GM21786 (cell line): ENCODE measurements around the gene ZNF684.
"Not testable (repeated sequence)": the region's sequence is repeated elsewhere in the genome, so short reads cannot be mapped to it uniquely, and the experiment has no call there.

ENCODE experiments used
- ATAC-seq: cut with Tn5 transposase; IDR thresholded peaks from one replicate; pipeline ENCODE4 v1.9.1; 2021; ENCODE audit not compliant: unreplicated experiment

The ZNF684 gene

GRCh38 chr1:40531381-40532061 is at the start of gene ZNF684:
Gene ZNF684 (plus strand): TSS chr1:40531637. CDS start chr1:40533167, 1,530 bp downstream.
- ATAC-seq, result peak; percentile 97

DNA sequence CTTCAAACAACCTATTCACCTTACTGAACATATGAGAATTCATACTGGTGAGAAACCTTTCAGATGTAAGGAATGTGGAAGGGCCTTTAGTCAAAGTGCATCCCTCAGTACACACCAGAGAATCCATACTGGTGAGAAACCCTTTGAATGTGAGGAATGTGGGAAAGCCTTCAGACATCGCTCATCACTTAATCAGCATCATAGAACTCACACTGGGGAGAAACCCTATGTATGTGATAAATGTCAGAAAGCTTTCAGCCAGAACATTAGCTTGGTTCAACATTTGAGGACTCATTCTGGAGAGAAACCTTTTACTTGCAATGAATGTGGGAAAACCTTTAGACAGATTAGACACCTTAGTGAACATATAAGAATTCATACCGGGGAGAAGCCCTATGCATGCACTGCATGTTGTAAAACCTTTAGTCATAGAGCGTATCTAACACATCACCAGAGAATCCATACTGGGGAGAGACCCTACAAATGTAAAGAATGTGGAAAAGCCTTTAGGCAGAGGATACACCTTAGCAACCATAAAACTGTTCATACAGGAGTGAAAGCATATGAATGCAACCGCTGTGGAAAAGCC is 36.0 kb upstream of the ZNF684 start:
- no peak for ATAC-seq

- not testable (repeated sequence) for ATAC-seq
Measured at GRCh38 chr1:40502651-40503050, 28.8 kb upstream of the ZNF684 start.

DNA sequence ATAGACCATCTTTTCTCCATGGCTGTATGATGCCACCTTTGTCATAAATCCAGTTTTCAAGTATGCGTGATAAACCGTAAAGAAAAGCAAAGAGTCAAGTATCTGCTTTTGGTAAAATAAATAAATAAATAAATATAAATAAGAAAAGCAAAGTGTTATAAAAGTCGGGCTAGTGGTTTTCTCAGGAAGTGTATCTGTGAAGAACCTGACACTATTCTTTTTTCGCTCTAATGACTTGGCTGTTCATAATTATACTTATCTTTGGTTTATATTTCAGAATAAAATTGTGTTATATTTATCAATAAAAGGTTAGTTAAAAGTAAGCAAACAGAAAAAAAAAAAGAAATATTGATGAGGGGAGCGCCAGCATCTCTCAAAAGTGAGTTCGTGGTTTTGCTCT is 23.5 kb upstream of the ZNF684 start:
- no peak for ATAC-seq

- ATAC-seq, result peak; percentile 87
Measured at GRCh38 chr1:40508375-40509341, 22.8 kb upstream of the ZNF684 start, which contains the start of gene EXO5. Gene EXO5 (plus strand): TSS chr1:40508767. CDS start chr1:40514545, 5,778 bp downstream.

DNA sequence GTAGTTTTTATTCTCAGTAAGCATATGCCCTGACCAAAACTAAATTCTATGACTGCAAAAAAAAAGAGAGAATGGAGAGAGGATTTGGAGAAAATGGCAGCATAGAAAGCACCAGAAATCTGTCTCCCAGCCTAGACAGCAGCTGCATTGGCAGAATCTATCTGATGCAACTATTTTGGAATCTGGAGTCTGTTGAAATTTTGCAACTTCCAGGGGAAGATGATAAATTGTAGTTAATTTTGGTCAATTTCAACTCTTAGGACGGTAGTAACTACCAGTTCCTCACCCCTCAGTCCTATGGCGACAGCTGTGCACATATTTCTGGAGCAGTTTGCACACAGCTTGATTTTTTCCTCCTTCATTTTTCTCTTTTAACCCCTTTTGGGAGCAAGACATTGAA is 11.9 kb upstream of the ZNF684 start:
- no peak for ATAC-seq

- no peak for ATAC-seq
Measured at GRCh38 chr1:40530735-40531380, 579 bp upstream of the ZNF684 start.

DNA sequence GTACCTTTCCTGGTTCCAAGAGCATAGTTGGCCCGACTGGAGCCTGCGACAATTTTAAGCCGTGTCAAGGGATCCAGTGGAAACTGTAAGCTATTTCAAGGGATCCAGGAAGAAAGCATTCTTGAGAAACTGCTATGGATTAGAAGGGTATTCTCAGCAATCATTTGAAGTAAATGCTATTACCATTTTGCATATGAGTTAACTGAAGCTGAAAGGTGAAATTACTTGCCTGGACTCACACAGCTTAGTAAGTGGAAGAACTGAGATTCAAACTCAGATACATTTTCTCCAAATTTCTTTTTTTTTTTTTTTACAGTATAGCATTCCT is 589 bp downstream of the ZNF684 start:
- ATAC-seq, result no peak

- no peak for ATAC-seq
Measured at GRCh38 chr1:40532844-40533424, 1.5 kb downstream of the ZNF684 start.

GRCh38 chr1:40534589-40534988 is 3.2 kb downstream of the ZNF684 start:
- no peak for ATAC-seq

- no peak for ATAC-seq
Measured at GRCh38 chr1:40535732-40536131, 4.3 kb downstream of the ZNF684 start.

- no peak for ATAC-seq
Measured at GRCh38 chr1:40539338-40539737, 7.9 kb downstream of the ZNF684 start.

DNA sequence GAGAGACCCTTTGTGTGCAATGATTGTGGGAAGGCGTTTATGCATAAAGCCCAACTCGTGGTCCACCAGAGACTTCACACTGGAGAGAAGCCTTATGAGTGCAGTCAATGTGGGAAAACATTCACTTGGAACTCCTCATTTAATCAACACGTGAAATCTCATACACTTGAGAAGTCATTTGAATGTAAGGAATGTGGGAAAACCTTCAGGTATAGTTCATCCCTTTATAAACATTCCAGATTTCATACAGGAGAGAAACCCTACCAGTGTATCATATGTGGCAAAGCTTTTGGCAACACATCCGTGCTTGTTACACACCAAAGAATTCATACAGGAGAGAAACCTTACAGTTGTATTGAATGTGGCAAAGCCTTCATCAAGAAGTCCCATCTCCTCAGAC is 15.5 kb downstream of the ZNF684 start:
- ATAC-seq, result no peak

GRCh38 chr1:40553017-40553416 is 21.6 kb downstream of the ZNF684 start:
- ATAC-seq, result no peak

GRCh38 chr1:40554807-40555206 is 23.4 kb downstream of the ZNF684 start:
- ATAC-seq, result not testable (repeated sequence)

GRCh38 chr1:40556121-40556520 is 24.7 kb downstream of the ZNF684 start:
- no peak for ATAC-seq

GRCh38 chr1:40558241-40558640 is 26.8 kb downstream of the ZNF684 start:
- ATAC-seq, result not testable (repeated sequence)

DNA sequence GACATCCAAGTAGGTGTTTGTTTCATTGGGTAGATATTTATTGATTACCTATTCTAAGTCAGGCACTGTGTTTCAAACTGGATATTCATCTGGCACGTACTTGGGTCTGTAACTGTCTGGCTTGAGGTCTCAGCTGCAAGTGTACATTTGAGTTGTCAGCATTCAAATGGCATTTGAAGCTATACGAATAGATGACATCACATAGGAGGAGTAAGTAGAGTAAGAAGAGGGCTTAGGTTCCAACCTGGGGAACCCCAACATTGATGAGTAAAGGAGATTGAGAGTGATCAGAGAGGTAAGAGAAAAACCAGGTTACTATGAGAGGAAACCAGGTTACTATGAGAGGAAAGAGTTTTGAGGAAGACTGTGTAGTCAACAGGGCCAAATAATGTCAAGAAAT is 30.7 kb downstream of the ZNF684 start:
- ATAC-seq, result no peak

GRCh38 chr1:40563266-40563665 is 31.8 kb downstream of the ZNF684 start:
- ATAC-seq, result no peak

GRCh38 chr1:40564506-40564905 is 33.1 kb downstream of the ZNF684 start:
- ATAC-seq, result no peak

GRCh38 chr1:40564913-40565312 is 33.5 kb downstream of the ZNF684 start:
- ATAC-seq, result no peak
